ENCODE measurements around the gene NOTCH1. TPM values are rescaled to one million over a fixed set of nuclear protein-coding genes. Genes with fewer than 3 reads are reported as not detected.

Gene NOTCH1
- total and polyA plus RNA-seq, 2 donors (not counting 1 experiment from before 2014, with no cell fraction given): 3.3 to 10.9 TPM

DNA sequence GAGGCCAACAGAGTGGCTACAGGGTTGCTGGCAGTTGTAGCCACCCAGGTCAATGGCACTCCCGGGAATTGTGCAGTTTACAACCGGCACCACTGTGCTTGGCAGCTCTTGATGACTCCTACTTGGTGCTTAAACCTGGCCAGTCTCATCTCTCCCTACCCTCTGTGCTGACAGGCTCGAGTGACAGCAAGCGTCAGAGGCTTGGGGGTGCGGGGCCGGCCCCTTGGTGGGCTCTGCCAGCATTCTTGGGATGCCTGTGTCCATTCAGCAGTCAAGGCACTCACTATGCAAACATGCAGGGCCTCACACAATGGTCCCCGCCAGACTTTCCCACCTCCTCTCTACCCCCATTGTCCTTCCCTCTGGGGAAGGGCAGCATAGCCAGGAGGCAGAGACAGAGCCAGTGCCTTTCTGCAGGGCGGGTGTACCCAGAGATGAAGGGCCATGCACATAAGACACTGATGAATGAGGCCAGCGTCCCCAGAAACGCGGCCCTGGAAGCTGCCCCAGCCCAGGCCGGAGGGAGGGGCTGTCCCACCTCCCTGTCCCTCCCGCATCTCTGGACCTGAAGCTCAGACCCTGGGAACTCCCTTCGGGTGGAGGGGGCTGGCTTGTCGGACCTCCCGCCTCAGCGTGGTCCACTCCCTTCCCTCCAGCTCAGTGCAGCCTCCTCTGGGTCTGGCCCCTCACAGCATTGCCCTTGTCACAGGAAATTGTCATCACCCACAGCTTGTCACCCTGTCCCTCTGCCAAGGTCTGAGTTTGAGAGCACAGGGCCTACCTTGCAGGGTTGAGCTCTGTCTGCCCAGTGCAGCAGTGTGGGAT, 26.4 kb upstream of the NOTCH1 start:
- DNase-seq (ENCODE audit: low read depth in 2 of 2): peak; percentile 35 to 82
- no peak overlapping the region for H3K27ac ChIP-seq (ENCODE audit: insufficient read depth, low read length)
- no peaks in the 10 kb centered on the region for H3K79me2 ChIP-seq (ENCODE audit: control insufficient read depth, insufficient read depth, low read length)
- H3K4me3 ChIP-seq (replicated peaks in 1 of 4; ENCODE audit: control extremely low read depth in 1 of 4, insufficient read depth in 1 of 4, low read depth in 3 of 4, low read length in 4 of 4): no peak overlapping the region
- TF ChIP-seq, protein P1, sequence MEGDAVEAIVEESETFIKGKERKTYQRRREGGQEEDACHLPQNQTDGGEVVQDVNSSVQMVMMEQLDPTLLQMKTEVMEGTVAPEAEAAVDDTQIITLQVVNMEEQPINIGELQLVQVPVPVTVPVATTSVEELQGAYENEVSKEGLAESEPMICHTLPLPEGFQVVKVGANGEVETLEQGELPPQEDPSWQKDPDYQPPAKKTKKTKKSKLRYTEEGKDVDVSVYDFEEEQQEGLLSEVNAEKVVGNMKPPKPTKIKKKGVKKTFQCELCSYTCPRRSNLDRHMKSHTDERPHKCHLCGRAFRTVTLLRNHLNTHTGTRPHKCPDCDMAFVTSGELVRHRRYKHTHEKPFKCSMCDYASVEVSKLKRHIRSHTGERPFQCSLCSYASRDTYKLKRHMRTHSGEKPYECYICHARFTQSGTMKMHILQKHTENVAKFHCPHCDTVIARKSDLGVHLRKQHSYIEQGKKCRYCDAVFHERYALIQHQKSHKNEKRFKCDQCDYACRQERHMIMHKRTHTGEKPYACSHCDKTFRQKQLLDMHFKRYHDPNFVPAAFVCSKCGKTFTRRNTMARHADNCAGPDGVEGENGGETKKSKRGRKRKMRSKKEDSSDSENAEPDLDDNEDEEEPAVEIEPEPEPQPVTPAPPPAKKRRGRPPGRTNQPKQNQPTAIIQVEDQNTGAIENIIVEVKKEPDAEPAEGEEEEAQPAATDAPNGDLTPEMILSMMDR (conservative IDR thresholded peaks at IDR 0.05 in 1 of 2, IDR thresholded peaks at IDR 0.05 in 1 of 2; ENCODE audit: low read depth in 1 of 2, low read length in 2 of 2): no peak
- TF ChIP-seq EZH2 (IDR thresholded peaks at IDR 0.05; ENCODE audit: low read length, missing control alignments): no peak
- H4K20me1 ChIP-seq (ENCODE audit: control insufficient read depth, extremely low read depth, insufficient read depth, low read length): no peaks in the 10 kb centered on the region
- peaks cover 27% of the 10 kb centered on the region for H3K4me1 ChIP-seq (ENCODE audit: control insufficient read depth, extremely low read depth, insufficient read depth, low read length)
- no peak overlapping the region for H3K4me2 ChIP-seq (ENCODE audit: extremely low read depth, insufficient read depth, low read length)
- no peaks in the 10 kb centered on the region for H3K27me3 ChIP-seq (ENCODE audit: control insufficient read depth, insufficient read depth, low read length)
- no peaks in the 10 kb centered on the region for H3K36me3 ChIP-seq (ENCODE audit: control insufficient read depth, insufficient read depth, low read length)
- H3K9ac ChIP-seq (ENCODE audit: insufficient read depth, low read length): no peak overlapping the region
- no peak overlapping the region for H2AFZ ChIP-seq (ENCODE audit: low read length)
- H3K9me3 ChIP-seq (ENCODE audit: control insufficient read depth, insufficient read depth, low read depth, low read length): no peaks in the 10 kb centered on the region

DNA sequence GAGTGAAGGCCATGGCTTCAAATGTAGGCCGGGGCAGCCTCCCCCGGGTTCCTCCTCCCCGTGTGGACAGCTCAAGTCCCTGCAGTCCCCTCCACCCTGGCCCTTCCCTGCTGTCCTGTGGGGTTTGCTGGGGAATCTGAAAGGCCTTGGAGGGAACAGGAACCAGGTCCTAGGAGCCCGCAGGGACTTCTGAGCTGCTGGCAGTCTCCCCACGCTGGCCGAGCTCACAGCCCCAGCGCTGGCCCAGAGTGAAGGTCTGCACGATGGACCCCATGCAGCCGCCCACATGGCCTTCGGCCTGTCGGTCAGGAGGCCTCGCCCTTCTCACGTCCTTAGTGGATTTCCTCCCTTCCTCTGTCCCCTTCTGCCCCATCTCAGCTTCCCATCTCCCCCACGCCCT, 25.7 kb upstream of the NOTCH1 start:
- Histone ChIP-seq H3K9me3 (ENCODE audit: control insufficient read depth, insufficient read depth, low read depth, low read length) (no peaks in the 10 kb centered on the region), H3K4me3 (replicated peaks in 1 of 4; ENCODE audit: control extremely low read depth in 1 of 4, insufficient read depth in 1 of 4, low read depth in 3 of 4, low read length in 4 of 4) (no peak overlapping the region), H2AFZ (ENCODE audit: low read length) (no peak overlapping the region), H4K20me1 (ENCODE audit: control insufficient read depth, extremely low read depth, insufficient read depth, low read length) (no peaks in the 10 kb centered on the region), H3K9ac (ENCODE audit: insufficient read depth, low read length) (no peak overlapping the region), H3K36me3 (ENCODE audit: control insufficient read depth, insufficient read depth, low read length) (no peaks in the 10 kb centered on the region), H3K4me1 (ENCODE audit: control insufficient read depth, extremely low read depth, insufficient read depth, low read length) (peaks cover 30% of the 10 kb centered on the region), H3K79me2 (ENCODE audit: control insufficient read depth, insufficient read depth, low read length) (no peaks in the 10 kb centered on the region), H3K27me3 (ENCODE audit: control insufficient read depth, insufficient read depth, low read length) (no peaks in the 10 kb centered on the region), H3K27ac (ENCODE audit: insufficient read depth, low read length) (peak overlapping the region; percentile 54), H3K4me2 (ENCODE audit: extremely low read depth, insufficient read depth, low read length) (no peak overlapping the region)
- TF ChIP-seq, protein P1 (conservative IDR thresholded peaks at IDR 0.05 in 1 of 2, IDR thresholded peaks at IDR 0.05 in 1 of 2; ENCODE audit: low read depth in 1 of 2, low read length in 2 of 2): no peak
- no peak for TF ChIP-seq EZH2 (IDR thresholded peaks at IDR 0.05; ENCODE audit: low read length, missing control alignments)
- DNase-seq (ENCODE audit: low read depth in 2 of 2): no peak

DNA sequence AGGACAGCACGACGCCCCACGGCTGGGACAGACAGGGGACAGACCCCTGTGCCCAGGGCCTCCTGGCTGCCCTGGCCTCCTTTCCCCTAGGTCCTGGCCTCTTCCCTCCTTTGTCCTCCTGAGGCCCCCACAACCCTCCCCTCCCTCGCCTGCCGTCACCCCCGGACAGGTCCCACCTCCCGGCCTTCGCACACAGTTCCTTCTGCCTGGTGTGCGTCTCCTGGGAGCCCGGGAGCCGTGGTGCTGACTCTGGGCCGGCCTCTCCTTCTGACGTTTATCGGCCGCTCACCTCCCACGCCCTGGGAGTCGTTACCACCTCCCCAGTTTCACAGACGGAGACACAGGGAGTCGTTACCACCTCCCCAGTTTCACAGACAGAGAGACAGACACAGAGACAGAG, 25.1 kb upstream of the NOTCH1 start:
- peaks cover 30% of the 10 kb centered on the region for H3K4me1 ChIP-seq (ENCODE audit: control insufficient read depth, extremely low read depth, insufficient read depth, low read length)

More for the DNA sequence above, 25.1 kb upstream of the NOTCH1 start:
- Histone ChIP-seq H3K27me3 (ENCODE audit: control insufficient read depth, insufficient read depth, low read length) (no peaks in the 10 kb centered on the region), H3K4me2 (ENCODE audit: extremely low read depth, insufficient read depth, low read length) (no peak overlapping the region), H3K9ac (ENCODE audit: insufficient read depth, low read length) (peak overlapping the region; percentile 2), H3K79me2 (ENCODE audit: control insufficient read depth, insufficient read depth, low read length) (no peaks in the 10 kb centered on the region), H3K9me3 (ENCODE audit: control insufficient read depth, insufficient read depth, low read depth, low read length) (no peaks in the 10 kb centered on the region), H3K27ac (ENCODE audit: insufficient read depth, low read length) (no peak overlapping the region), H3K4me3 (replicated peaks in 1 of 4; ENCODE audit: control extremely low read depth in 1 of 4, insufficient read depth in 1 of 4, low read depth in 3 of 4, low read length in 4 of 4) (no peak overlapping the region), H3K36me3 (ENCODE audit: control insufficient read depth, insufficient read depth, low read length) (no peaks in the 10 kb centered on the region), H2AFZ (ENCODE audit: low read length) (no peak overlapping the region), H4K20me1 (ENCODE audit: control insufficient read depth, extremely low read depth, insufficient read depth, low read length) (no peaks in the 10 kb centered on the region)
- TF ChIP-seq EZH2 (IDR thresholded peaks at IDR 0.05; ENCODE audit: low read length, missing control alignments): no peak
- TF ChIP-seq, protein P1 (conservative IDR thresholded peaks at IDR 0.05 in 1 of 2, IDR thresholded peaks at IDR 0.05 in 1 of 2; ENCODE audit: low read depth in 1 of 2, low read length in 2 of 2): no peak
- no peak for DNase-seq (ENCODE audit: low read depth in 2 of 2)
